C4-2B (cell line): ENCODE results near the gene CMAS.
A peak's percentile ranks its signal among the peaks of the same experiment; 100 is the strongest.

ENCODE experiments used
- H3K27ac ChIP-seq: fragments of 450-650 bp; 2 replicates; pipeline ENCODE4 v1.5.1; 2017
- ZFX ChIP-seq: fragments of 450-650 bp; IDR thresholded peaks from 2 replicates; pipeline ENCODE4 v1.6.1; 2017
- TF ChIP-seq, protein P1 (sequence below): fragments of 450-650 bp; conservative IDR thresholded peaks from 2 replicates; pipeline ENCODE4 v1.5.1; 2017; ENCODE audit warnings: mild to moderate bottlenecking

Gene CMAS

DNA sequence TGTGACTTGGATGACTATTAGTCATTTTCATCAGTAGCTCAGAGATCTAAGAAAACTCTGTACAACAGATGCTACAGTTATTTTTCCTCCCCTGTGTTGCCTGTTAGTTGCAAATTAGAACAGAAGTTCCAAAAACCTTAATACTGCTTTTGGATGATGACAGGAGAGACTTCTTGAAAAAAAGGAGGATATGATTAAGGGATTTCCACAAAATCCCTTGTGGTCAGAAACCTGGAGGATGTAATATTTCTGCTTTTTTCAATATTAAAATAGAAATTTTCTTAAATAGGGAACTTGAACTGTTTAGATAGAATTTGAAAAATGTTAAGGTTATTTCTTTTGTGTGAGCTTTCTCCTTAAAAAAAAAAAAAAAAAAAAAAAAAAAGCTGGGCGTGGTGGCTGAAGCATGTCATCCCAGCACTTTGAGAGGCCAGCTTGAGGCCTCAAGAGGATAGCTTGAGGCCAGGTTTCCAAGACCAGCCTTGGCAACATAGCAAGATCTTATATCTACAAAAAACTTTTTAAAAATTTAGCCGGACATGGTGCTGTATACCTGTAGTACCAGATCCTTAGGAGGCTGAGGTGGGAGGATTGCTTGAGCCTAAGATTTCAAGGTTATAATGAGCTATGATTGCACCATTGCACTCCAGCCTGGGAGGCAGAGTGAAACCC, 14.1 kb downstream of the CMAS start:
- TF ChIP-seq, protein P1, sequence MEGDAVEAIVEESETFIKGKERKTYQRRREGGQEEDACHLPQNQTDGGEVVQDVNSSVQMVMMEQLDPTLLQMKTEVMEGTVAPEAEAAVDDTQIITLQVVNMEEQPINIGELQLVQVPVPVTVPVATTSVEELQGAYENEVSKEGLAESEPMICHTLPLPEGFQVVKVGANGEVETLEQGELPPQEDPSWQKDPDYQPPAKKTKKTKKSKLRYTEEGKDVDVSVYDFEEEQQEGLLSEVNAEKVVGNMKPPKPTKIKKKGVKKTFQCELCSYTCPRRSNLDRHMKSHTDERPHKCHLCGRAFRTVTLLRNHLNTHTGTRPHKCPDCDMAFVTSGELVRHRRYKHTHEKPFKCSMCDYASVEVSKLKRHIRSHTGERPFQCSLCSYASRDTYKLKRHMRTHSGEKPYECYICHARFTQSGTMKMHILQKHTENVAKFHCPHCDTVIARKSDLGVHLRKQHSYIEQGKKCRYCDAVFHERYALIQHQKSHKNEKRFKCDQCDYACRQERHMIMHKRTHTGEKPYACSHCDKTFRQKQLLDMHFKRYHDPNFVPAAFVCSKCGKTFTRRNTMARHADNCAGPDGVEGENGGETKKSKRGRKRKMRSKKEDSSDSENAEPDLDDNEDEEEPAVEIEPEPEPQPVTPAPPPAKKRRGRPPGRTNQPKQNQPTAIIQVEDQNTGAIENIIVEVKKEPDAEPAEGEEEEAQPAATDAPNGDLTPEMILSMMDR: no peak
- TF ChIP-seq ZFX: no peak

DNA sequence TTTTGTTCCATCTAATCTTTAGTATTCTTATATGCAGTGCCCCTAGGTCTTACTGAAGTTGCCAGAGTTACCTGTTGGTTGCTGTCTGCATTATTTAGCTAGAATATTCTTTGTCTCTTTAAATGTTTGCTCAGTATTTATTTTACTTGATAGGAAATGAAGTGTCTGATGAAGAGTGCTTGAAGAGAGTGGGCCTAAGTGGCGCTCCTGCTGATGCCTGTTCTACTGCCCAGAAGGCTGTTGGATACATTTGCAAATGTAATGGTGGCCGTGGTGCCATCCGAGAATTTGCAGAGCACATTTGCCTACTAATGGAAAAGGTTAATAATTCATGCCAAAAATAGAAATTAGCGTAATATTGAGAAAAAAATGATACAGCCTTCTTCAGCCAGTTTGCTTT, 18.9 kb downstream of the CMAS start:
- no peak overlapping the region for H3K27ac ChIP-seq
- TF ChIP-seq, protein P1: no peak
- TF ChIP-seq ZFX: no peak

More for the DNA sequence above, 14.1 kb downstream of the CMAS start:
- H3K27ac ChIP-seq: no peak overlapping the region

DNA sequence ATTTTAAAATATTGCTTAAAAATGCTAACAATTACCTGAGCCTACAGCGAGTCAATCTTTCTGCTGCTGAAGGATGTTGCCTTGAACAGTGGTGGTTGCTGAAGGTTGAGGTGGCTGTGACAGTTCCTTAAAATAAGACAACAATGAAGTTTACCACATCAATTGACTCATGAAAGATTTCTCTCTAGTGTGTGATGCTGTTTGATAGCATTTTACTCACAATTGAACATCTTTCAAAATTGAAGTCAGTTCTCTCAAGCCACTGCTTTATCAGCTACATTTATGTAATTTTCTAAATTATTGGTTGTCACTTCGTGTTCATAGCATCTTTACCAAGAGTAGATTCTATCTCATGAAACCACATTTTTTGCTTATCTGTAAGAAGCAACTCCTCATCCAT, 20.3 kb downstream of the CMAS start:
- TF ChIP-seq, protein P1: no peak
- TF ChIP-seq ZFX: no peak
- H3K27ac ChIP-seq: no peak overlapping the region

DNA sequence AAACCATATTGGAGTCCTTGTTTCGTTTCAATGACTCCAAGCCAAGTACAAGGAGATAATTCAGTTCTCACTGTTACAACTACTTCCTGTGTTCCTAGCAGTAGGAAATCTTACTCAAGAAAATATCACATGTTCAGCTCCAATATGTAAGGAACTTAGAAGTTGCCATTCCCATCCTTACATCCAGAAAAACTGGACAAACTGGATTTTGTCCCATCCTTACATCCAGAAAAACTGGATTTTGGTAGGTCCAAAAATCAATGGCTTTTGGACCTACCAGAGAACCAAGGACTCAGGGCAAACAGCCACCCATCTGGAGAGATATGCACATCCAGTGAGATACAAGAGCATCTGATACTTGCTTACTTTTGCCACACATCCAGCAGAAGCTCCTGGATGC, 23.8 kb downstream of the CMAS start:
- no peak for TF ChIP-seq ZFX
- TF ChIP-seq, protein P1: no peak
- no peak overlapping the region for H3K27ac ChIP-seq

DNA sequence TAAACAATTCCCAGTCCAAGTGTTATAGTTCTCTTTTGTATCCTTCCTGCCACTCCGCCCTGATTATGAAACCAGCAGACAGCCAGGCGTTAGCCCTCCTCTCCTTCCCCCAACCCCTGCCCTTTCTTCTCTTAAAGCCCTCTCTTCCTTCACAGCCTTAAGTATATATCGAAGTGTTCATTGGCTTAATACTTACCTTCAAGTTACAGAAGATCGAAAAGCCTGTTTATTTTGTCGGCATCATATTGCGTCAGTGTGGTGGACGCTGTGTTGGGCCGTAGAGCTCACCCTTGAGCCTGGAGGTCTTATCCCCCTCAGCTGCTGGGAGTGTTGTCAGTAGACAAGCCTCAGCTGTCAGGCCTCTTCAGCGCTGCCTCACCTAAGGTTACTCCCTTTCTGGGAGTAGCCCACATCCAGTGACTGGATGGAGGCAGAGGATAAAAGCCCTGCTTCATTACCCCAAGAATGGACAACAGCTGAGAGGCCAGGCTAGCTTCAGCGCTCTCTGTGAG, 36.2 kb downstream of the CMAS start:
- no peak overlapping the region for H3K27ac ChIP-seq
- TF ChIP-seq, protein P1: no peak
- no peak for TF ChIP-seq ZFX

DNA sequence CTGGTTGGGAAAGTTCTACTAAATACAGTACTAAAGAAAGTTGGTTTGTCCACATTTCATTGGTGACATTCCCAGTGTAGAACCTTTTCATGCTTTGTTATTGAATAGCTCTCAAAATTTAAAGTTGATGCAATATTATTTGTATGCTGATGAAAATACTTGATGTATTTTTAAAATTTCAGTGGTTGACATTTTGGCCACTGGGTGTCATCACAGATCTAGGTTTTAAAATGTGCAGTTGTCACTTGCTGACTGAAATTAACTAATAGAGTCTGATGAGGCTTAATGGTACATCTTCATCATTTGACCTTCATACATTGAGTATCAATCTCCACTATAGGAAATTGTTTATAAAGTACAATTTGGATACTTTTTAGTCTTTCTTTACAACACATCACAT, 37.1 kb downstream of the CMAS start:
- no peak overlapping the region for H3K27ac ChIP-seq
- TF ChIP-seq, protein P1: peak; percentile 68
- no peak for TF ChIP-seq ZFX

DNA sequence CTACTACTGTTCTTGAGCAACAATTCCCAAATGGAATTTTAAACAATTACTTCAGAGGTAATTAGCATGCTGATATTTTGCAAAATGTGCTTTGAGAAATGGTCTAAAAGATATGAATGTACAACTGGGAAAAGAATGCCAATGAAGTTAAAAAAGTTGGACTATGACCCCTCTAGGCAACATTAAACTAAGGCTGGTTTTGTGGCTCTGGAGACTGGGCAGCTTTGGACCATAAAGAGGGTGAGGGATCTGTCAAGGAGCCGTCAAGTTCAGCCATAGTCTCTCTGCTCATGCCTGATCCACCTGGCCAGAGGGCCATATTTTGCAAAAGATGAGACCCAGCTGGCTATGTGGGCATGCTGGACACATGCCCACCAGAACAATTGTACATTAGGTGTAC, 38.8 kb downstream of the CMAS start:
- no peak overlapping the region for H3K27ac ChIP-seq
- TF ChIP-seq ZFX: no peak
- TF ChIP-seq, protein P1: no peak
